SK-N-SH (cell line): ENCODE results near the gene WDR90. TPM values are rescaled to one million over a fixed set of nuclear protein-coding genes. Genes with fewer than 3 reads are reported as not detected.
A peak's percentile ranks its signal among the peaks of the same experiment; 100 is the strongest.

Experiments
- CTCF ChIA-PET: fragments of 300-600, 350-600 bp; formaldehyde crosslinking; extraction: SDS; loops from one replicate; lab custom pipeline; 2021; lab: Yijun Ruan, JAX
- POLR2A ChIA-PET: fragments of 350-600 bp; sonication (Branson Sonifier 250); formaldehyde crosslinking; extraction: SDS; loops from one replicate; lab custom pipeline; 2020; ENCODE audit warnings: antibody characterized with exemption, inconsistent platforms; lab: Yijun Ruan, JAX
- DNase-seq: peaks from one replicate; pipeline ENCODE4 v3.0.0; 2012
- H2AFZ ChIP-seq: fragments of 200-600 bp; sonication (generic); 2 replicates; pipeline ENCODE4 v1.8.1; 2016; ENCODE audit warnings: antibody characterized with exemption, mild to moderate bottlenecking, low read depth
- H3F3A ChIP-seq: fragments of 200-600 bp; sonication (generic); replicated peaks from 2 replicates; pipeline ENCODE3; 2016; ENCODE audit warnings: antibody characterized with exemption, mild to moderate bottlenecking; ENCODE audit not compliant: insufficient read depth
- H3K27ac ChIP-seq, 2 experiments: fragments of 200-500 bp in 1 of 2; fragments of 200-600 bp in 1 of 2; sonication (Bioruptor generic) in 1 of 2; sonication (generic), shearing (Covaris generic) in 1 of 2; 2 replicates each; pipeline versions ENCODE4 v1.5.1 to v1.6.1; 2014 to 2016; ENCODE audit warnings: low read depth in 2 of 2, inconsistent platforms in 1 of 2, low read length in 1 of 2, mild to moderate bottlenecking in 1 of 2, mixed read lengths in 1 of 2
- H3K27me3 ChIP-seq: fragments of 200-600 bp; sonication (generic), shearing (Covaris generic); 2 replicates; pipeline ENCODE4 v1.6.1; 2016; ENCODE audit warnings: mixed run types; ENCODE audit not compliant: insufficient read depth
- H3K36me3 ChIP-seq, 2 experiments: fragments of 200-500 bp in 1 of 2; fragments of 200-600 bp in 1 of 2; sonication (Bioruptor generic) in 1 of 2; sonication (generic) in 1 of 2; replicated peaks in 1 of 2; 2 replicates each; pipeline versions ENCODE3 to v1.5.1; 2014 to 2016; ENCODE audit warnings: low read length in 1 of 2, mild to moderate bottlenecking in 1 of 2; ENCODE audit not compliant: insufficient read depth in 2 of 2, control insufficient read depth in 1 of 2
- H3K4me1 ChIP-seq, 2 experiments: fragments of 200-500 bp in 1 of 2; fragments of 200-600 bp in 1 of 2; sonication (Bioruptor generic) in 1 of 2; sonication (generic), shearing (Covaris generic) in 1 of 2; 2 replicates each; pipeline versions ENCODE4 v1.5.1 to v1.6.1; 2014 to 2016; ENCODE audit warnings: low read depth in 1 of 2, low read length in 1 of 2, mixed run types in 1 of 2; ENCODE audit not compliant: insufficient read depth in 2 of 2, control insufficient read depth in 1 of 2
- H3K4me2 ChIP-seq: fragments of 200-600 bp; sonication (generic), shearing (Covaris generic); 2 replicates; pipeline ENCODE4 v1.6.1; 2017; ENCODE audit warnings: mixed run types
- H3K4me3 ChIP-seq, 2 experiments: fragments of 200-500 bp in 1 of 2; fragments of 200-600 bp in 1 of 2; sonication (Bioruptor generic) in 1 of 2; sonication (generic), shearing (Covaris generic) in 1 of 2; 2 replicates each; pipeline versions ENCODE4 v1.5.1 to v1.8.1; 2014 to 2016; ENCODE audit warnings: low read depth in 2 of 2, inconsistent platforms in 1 of 2, low read length in 1 of 2, mild to moderate bottlenecking in 1 of 2, mixed read lengths in 1 of 2, moderate library complexity in 1 of 2
- H3K79me2 ChIP-seq: fragments of 200-600 bp; sonication (generic); 2 replicates; pipeline ENCODE4 v1.8.1; 2017; ENCODE audit warnings: mild to moderate bottlenecking; ENCODE audit not compliant: insufficient read depth
- H3K9ac ChIP-seq: fragments of 200-600 bp; sonication (generic); 2 replicates; pipeline ENCODE4 v1.6.1; 2017; ENCODE audit warnings: mixed run types
- H3K9me2 ChIP-seq: fragments of 200-600 bp; sonication (generic); 2 replicates; pipeline ENCODE4 v1.6.1; 2017; ENCODE audit warnings: mixed run types
- H3K9me3 ChIP-seq: fragments of 200-600 bp; sonication (generic); 2 replicates; pipeline ENCODE4 v1.6.1; 2017; ENCODE audit warnings: mixed run types, mild to moderate bottlenecking, moderate library complexity
- H4K20me1 ChIP-seq: fragments of 200-600 bp; sonication (generic); 2 replicates; pipeline ENCODE4 v1.6.1; 2017; ENCODE audit warnings: mild to moderate bottlenecking, mixed run types; ENCODE audit not compliant: insufficient read depth
- CTCF ChIP-seq: fragments of 200-600 bp; sonication (generic); IDR thresholded peaks from 2 replicates; pipeline ENCODE4 v1.6.1; 2017; ENCODE audit warnings: antibody characterized with exemption, mild to moderate bottlenecking, moderate library complexity
- EP300 ChIP-seq, 2 experiments: IDR thresholded peaks; 2 replicates each; pipeline versions ENCODE4 v1.4.0 to v1.6.1; 2012; ENCODE audit warnings: borderline replicate concordance in 1 of 2, low read depth in 1 of 2, low read length in 1 of 2
- FOSL2 ChIP-seq: IDR thresholded peaks from 2 replicates; pipeline ENCODE4 v1.4.0; 2012; ENCODE audit warnings: low read depth, mild to moderate bottlenecking, moderate library complexity, borderline replicate concordance
- FOXM1 ChIP-seq: IDR thresholded peaks from 2 replicates; pipeline ENCODE4 v1.4.0; 2012; ENCODE audit warnings: low read depth, mild to moderate bottlenecking
- MAX ChIP-seq: IDR thresholded peaks from 2 replicates; pipeline ENCODE4 v1.4.0; 2012; ENCODE audit warnings: low read depth
- MEF2A ChIP-seq: IDR thresholded peaks from 2 replicates; pipeline ENCODE4 v1.4.0; 2012; ENCODE audit warnings: low read depth, borderline replicate concordance
- MXI1 ChIP-seq: IDR thresholded peaks from 2 replicates; pipeline ENCODE4 v1.6.1; 2012; ENCODE audit warnings: mild to moderate bottlenecking, low read depth, low read length, improper control_type of control experiment
- NFIC ChIP-seq: IDR thresholded peaks from 2 replicates; pipeline ENCODE4 v1.4.0; 2012; ENCODE audit warnings: borderline replicate concordance
- NRF1 ChIP-seq: IDR thresholded peaks from 2 replicates; pipeline ENCODE4 v1.6.1; 2012; ENCODE audit warnings: low read depth, mild to moderate bottlenecking, low read length
- POLR2AphosphoS5 ChIP-seq: IDR thresholded peaks from 2 replicates; pipeline ENCODE4 v1.6.1; 2012; ENCODE audit warnings: low read depth, low read length
- RAD21 ChIP-seq: IDR thresholded peaks from 2 replicates; pipeline ENCODE4 v1.6.1; 2012; ENCODE audit warnings: mild to moderate bottlenecking, low read length
- REST ChIP-seq: IDR thresholded peaks from 2 replicates; pipeline ENCODE4 v1.6.1; 2012; ENCODE audit warnings: mild to moderate bottlenecking, low read depth, low read length, moderate library complexity
- RFX5 ChIP-seq: IDR thresholded peaks from 2 replicates; pipeline ENCODE4 v1.6.1; 2012; ENCODE audit warnings: mild to moderate bottlenecking, improper control_type of control experiment, low read length
- RXRA ChIP-seq: IDR thresholded peaks from 2 replicates; pipeline ENCODE4 v1.4.0; 2012; ENCODE audit warnings: low read depth, mild to moderate bottlenecking, borderline replicate concordance
- SMC3 ChIP-seq: IDR thresholded peaks from 2 replicates; pipeline ENCODE4 v1.6.1; 2012; ENCODE audit warnings: low read depth, low read length, improper control_type of control experiment
- TAF1 ChIP-seq: IDR thresholded peaks from 2 replicates; pipeline ENCODE4 v1.6.1; 2012; ENCODE audit warnings: low read depth, mild to moderate bottlenecking, low read length, moderate library complexity, borderline replicate concordance
- TCF12 ChIP-seq: IDR thresholded peaks from 2 replicates; pipeline ENCODE4 v1.4.0; 2012
- TEAD4 ChIP-seq: IDR thresholded peaks from 2 replicates; pipeline ENCODE4 v1.4.0; 2012; ENCODE audit warnings: mild to moderate bottlenecking, borderline replicate concordance; ENCODE audit not compliant: insufficient read depth
- USF1 ChIP-seq: IDR thresholded peaks from 2 replicates; pipeline ENCODE4 v1.4.0; 2012; ENCODE audit warnings: low read depth, borderline replicate concordance
- YY1 ChIP-seq: IDR thresholded peaks from 2 replicates; pipeline ENCODE4 v1.4.0; 2012; ENCODE audit warnings: low read depth, mild to moderate bottlenecking
- WGBS: methylation state at CpG from one replicate; pipeline ENCODE4 v1.1.6; 2017; ENCODE audit warnings: low lambda C conversion rate; 5-methylcytosine and 5-hydroxymethylcytosine counted together
- polyA plus RNA-seq, 3 experiments: library from polyadenylated mRNA; depleted of rRNA; stranded (reverse); fragments of >200 nt; gene quantifications; 2 replicates each; pipeline ENCODE4 v1.2.3, GENCODE V29; 2012

The WDR90 gene
- polyA plus RNA-seq, 1 of the 3 experiments (the other 2 are of a cell fraction), result 32.0 TPM

- TF ChIP-seq USF1 (no peak), EP300 (IDR thresholded peaks at IDR 0.05; ENCODE audit: borderline replicate concordance in 1 of 2, low read depth in 1 of 2, low read length in 1 of 2) (no peak), FOXM1 (no peak), NRF1 (no peak), FOSL2 (no peak), TAF1 (no peak)
Measured at GRCh38 chr16:678209-678857, 29.2 kb downstream of the WDR90 start (continued).

- Histone ChIP-seq H4K20me1 (peaks cover 23% of the 10 kb centered on the region), H3K79me2 (peaks cover 34% of the 10 kb centered on the region), H3K9me3 (no peaks in the 10 kb centered on the region), H3K27ac (peak overlapping the region; percentile 82 to 96), H3K4me2 (peak overlapping the region; percentile 96), H3F3A (peaks cover 10% of the 10 kb centered on the region), H3K36me3 (peaks cover 13 to 27% of the 10 kb centered on the region in 2 experiments), H3K9ac (peak overlapping the region; percentile 65; the same call in 1 of the 2 replicates), H2AFZ (0 out of 2 replicates have a peak overlapping the region, but pooled peaks have one; percentile 82), H3K4me1 (peaks cover 8 to 45% of the 10 kb centered on the region in 2 experiments; a peak in 2 of 4 replicates), H3K9me2 (no peaks in the 10 kb centered on the region), H3K4me3 (peak overlapping the region; percentile 60 to 70), H3K27me3 (no peaks in the 10 kb centered on the region)
- ChIA-PET CTCF (interaction anchor here (0.5 to 3.8 kb wide), 6 partner anchors 11 to 41 kb away, joined by 3 to 20 read pairs (median 10); partner anchors contain the start of genes RHOT2 and WDR90), POLR2A (interaction anchor here (0.6 to 1.7 kb wide), 12 partner anchors 10 to 43 kb away, joined by 3 to 10 read pairs (median 4); partner anchors contain the start of genes MCRIP2, METTL26, RHOT2 and WDR24)
- peak; percentile 91 for DNase-seq
- WGBS, result 4% methylated on average over 8 of the region's 52 CpGs
- TF ChIP-seq USF1 (0 out of 2 replicates have a peak, but pooled peaks have one; percentile 22), MXI1 (peak; percentile 74; the same call in 1 of the 2 replicates), POLR2AphosphoS5 (peak; percentile 34; the same call in 1 of the 2 replicates), YY1 (no peak), FOSL2 (no peak), REST (no peak), TEAD4 (no peak), TCF12 (no peak), FOXM1 (no peak), RFX5 (no peak), SMC3 (no peak), CTCF (no peak), MEF2A (no peak), NFIC (no peak), RXRA (no peak), MAX (peak; percentile 21; the same call in 1 of the 2 replicates), RAD21 (no peak)
Measured at GRCh38 chr16:678858-679813, 30.0 kb downstream of the WDR90 start.
